Thyroid gland (tissue), 4 donors: ENCODE results near the gene PRDX1. TPM values are rescaled to one million over a fixed set of nuclear protein-coding genes. Genes with fewer than 3 reads are reported as not detected.

ENCODE experiments used
- DNase-seq, 2 donors: peaks; one replicate each; pipeline ENCODE4 v3.0.0-alpha.2; 2019
- H3K27ac ChIP-seq, 3 donors: fragments of 200-600 bp; sonication (generic); 1 replicate in 2 of 3; 2 replicates in 1 of 3; pipeline ENCODE4 v1.5.1; 2016 to 2019; ENCODE audit warnings: mild to moderate bottlenecking in 1 of 3, moderate library complexity in 1 of 3
- H3K27me3 ChIP-seq: fragments of 200-600 bp; sonication (generic); one replicate; pipeline ENCODE4 v1.5.1; 2019
- H3K36me3 ChIP-seq, 2 donors: fragments of 200-600 bp; sonication (generic); one replicate each; pipeline ENCODE4 v1.5.1; 2016 to 2019
- H3K4me1 ChIP-seq, 2 donors: fragments of 200-600 bp; sonication (generic); one replicate each; pipeline ENCODE4 v1.5.1; 2017 to 2019
- H3K4me3 ChIP-seq, 3 donors: fragments of 200-600 bp; sonication (generic); replicated peaks in 1 of 3; 1 replicate in 2 of 3; 2 replicates in 1 of 3; pipeline ENCODE4 v1.5.1; 2016; ENCODE audit warnings: mild to moderate bottlenecking in 1 of 3
- H3K9me3 ChIP-seq: fragments of 200-600 bp; sonication (generic); one replicate; pipeline ENCODE4 v1.5.1; 2017
- POLR2A ChIP-seq, 2 donors: fragments of 450-650 bp; IDR thresholded peaks; one replicate each; pipeline ENCODE4 v1.6.1; 2017; ENCODE audit warnings: antibody characterized with exemption in 2 of 2, mild to moderate bottlenecking in 2 of 2, moderate library complexity in 1 of 2
- WGBS, 2 donors: methylation state at CpG; one replicate each; pipeline ENCODE4 v1.1.5; 2017; 5-methylcytosine and 5-hydroxymethylcytosine counted together
- intact Hi-C: fragments of 100-400 bp; cut with DNase I; formaldehyde crosslinking; loops from one replicate; pipeline ENCODE4 v1.15.1; 2023
- total RNA-seq, 4 donors: library from RNA; depleted of rRNA; stranded (reverse); fragments of >200 nt; gene quantifications; one replicate each; pipeline ENCODE4 v1.2.3, GENCODE V29; 2016
- TF ChIP-seq, protein P1 (sequence below), 6 experiments: fragments of 200-600 bp in 3 of 6; fragments of 450-650 bp in 3 of 6; sonication (generic) in 3 of 6; IDR thresholded peaks; one replicate each; pipeline ENCODE4 v1.5.1; 2016 to 2019; ENCODE audit warnings: antibody characterized with exemption in 6 of 6, mild to moderate bottlenecking in 2 of 6, inconsistent platforms in 1 of 6, moderate library complexity in 1 of 6

PRDX1 gene
- total RNA-seq, 4 donors from 2014 or later, result 872 to 1,202 (median 1,015) TPM

DNA sequence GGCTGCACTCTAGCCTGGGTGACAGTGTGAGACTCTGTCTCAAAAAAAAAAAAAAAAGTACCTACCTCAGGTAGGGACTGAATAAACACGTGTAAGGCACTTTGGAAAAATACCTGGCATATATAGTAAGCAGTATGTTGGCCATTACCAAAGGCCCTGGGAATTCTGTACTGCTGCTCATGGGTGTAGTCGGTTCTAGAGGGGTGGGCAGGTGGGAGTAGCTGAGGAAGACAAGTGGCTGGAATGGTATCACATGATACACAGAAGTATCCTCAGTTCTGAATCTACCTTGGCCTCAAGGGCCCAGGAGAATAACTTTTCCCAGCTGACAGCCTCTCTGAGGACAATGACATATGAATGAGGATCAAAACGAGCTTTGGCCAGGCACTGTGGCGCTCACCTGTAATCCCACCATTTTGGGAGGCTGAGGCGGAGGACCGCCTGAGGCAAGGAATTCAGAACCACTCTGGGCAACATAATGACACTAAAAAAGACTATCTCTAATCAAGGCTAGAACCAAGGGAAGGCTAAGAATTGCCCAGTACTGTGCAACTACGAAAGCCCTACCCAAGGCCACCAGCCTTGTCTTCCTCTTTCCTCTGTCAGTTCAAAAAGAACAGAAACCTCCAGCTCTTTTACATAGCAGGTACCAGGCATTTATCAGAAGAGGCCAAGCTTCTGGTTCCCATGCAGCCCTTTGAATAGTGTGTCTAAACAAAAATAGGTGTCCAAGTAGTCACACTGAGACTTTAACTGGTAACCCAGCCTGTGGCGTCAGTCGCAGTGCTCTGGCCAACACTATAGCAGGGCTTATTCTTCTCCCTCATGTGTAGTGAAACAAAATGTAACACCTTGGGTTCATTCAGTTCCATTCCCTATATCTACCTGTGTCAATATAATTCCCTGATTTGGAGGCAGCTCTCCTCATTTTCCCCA is 11.4 kb downstream of the PRDX1 start:
- no peak for DNase-seq
- H3K4me3 ChIP-seq, result no peak overlapping the region
- H3K27ac ChIP-seq, result no peak overlapping the region
- peaks cover 46 to 59% of the 10 kb centered on the region in 2 donors for H3K36me3 ChIP-seq
- intact Hi-C loops, result loop anchor here (5.0 kb wide), 1 partner anchor 57 kb away; no protein-coding TSS in a partner anchor
- no peaks in the 10 kb centered on the region for H3K27me3 ChIP-seq
- peaks cover 0 to 13% of the 10 kb centered on the region in 2 donors for H3K4me1 ChIP-seq
- no peaks in the 10 kb centered on the region for H3K9me3 ChIP-seq
- WGBS, 2 donors, result 57 to 64% methylated on average over 9 of the region's 9 CpGs
- TF ChIP-seq, protein P1, sequence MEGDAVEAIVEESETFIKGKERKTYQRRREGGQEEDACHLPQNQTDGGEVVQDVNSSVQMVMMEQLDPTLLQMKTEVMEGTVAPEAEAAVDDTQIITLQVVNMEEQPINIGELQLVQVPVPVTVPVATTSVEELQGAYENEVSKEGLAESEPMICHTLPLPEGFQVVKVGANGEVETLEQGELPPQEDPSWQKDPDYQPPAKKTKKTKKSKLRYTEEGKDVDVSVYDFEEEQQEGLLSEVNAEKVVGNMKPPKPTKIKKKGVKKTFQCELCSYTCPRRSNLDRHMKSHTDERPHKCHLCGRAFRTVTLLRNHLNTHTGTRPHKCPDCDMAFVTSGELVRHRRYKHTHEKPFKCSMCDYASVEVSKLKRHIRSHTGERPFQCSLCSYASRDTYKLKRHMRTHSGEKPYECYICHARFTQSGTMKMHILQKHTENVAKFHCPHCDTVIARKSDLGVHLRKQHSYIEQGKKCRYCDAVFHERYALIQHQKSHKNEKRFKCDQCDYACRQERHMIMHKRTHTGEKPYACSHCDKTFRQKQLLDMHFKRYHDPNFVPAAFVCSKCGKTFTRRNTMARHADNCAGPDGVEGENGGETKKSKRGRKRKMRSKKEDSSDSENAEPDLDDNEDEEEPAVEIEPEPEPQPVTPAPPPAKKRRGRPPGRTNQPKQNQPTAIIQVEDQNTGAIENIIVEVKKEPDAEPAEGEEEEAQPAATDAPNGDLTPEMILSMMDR (IDR thresholded peaks at IDR 0.05), result no peak
- no peak for TF ChIP-seq POLR2A (IDR thresholded peaks at IDR 0.05)

DNA sequence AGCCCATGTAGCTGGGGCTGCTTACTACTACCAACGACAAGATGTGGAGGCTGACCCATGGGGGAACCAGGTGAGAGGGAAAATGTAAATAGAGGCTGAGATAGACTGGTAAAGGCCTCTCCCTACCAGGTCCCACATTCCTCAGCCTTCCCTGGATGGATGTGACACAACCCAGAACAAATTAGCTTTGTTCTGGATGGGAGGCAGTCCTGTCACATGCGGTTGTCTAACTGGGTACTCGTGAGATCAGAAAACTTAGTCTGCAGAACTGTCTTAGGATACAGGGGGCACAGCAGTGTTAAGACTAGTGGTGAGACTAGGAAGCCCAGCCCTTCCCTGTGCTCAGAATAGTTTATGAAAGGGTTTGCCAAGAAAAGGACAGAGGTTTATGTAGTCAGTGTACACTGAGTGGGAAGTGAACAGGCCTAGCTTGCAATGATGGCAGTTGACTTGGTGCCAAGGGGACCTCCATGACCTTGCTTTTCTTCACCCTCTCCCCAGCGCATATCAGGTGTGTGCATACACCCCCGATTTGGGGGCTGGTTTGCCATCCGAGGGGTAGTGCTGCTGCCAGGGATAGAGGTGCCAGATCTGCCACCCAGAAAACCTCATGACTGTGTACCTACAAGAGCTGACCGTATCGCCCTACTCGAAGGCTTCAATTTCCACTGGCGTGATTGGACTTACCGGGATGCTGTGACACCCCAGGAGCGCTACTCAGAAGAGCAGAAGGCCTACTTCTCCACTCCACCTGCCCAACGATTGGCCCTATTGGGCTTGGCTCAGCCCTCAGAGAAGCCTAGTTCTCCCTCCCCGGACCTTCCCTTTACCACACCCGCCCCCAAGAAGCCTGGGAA is 13.2 kb downstream of the PRDX1 start:
- no peaks in the 10 kb centered on the region for H3K27me3 ChIP-seq
- H3K9me3 ChIP-seq, result no peaks in the 10 kb centered on the region
- 76 to 85% methylated on average over 13 to 15 of the region's 15 CpGs for WGBS, 2 donors
- no peaks in the 10 kb centered on the region for H3K4me1 ChIP-seq
- no peak overlapping the region for H3K4me3 ChIP-seq
- no peak overlapping the region for H3K27ac ChIP-seq
- TF ChIP-seq, protein P1 (IDR thresholded peaks at IDR 0.05), result peak in 2 of 6 experiments; percentile 7 to 24
- no peak for TF ChIP-seq POLR2A (IDR thresholded peaks at IDR 0.05)
- intact Hi-C loops, result no loop called here
- DNase-seq, result peak in 1 of 2 donors; percentile 16
- peaks cover 31 to 42% of the 10 kb centered on the region in 2 donors for H3K36me3 ChIP-seq

DNA sequence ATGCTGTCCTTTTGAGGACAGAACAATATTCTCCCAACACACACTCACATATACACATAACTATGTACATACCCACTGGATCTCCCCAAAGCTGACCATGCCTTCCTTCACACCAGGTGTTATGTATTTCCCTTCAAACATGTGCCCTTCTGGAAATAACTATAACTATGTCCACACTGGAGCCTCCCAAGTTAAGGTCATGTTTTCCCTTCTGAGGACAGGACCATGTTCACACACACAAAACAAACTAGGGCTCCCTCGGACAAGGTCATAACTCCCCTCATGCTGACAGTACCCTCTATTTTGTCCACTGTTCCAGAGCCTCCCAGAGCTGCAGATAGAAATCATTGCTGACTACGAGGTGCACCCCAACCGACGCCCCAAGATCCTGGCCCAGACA is 13.8 kb downstream of the PRDX1 start:
- no peaks in the 10 kb centered on the region for H3K4me1 ChIP-seq
- DNase-seq, result no peak
- intact Hi-C loops, result no loop called here
- no peaks in the 10 kb centered on the region for H3K27me3 ChIP-seq
- H3K9me3 ChIP-seq, result no peaks in the 10 kb centered on the region
- TF ChIP-seq, protein P1 (IDR thresholded peaks at IDR 0.05), result no peak
- TF ChIP-seq POLR2A (IDR thresholded peaks at IDR 0.05), result no peak
- H3K36me3 ChIP-seq, result peaks cover 26 to 36% of the 10 kb centered on the region in 2 donors
- WGBS, 2 donors, result 95 to 99% methylated on average over 4 of the region's 4 CpGs
- H3K27ac ChIP-seq, result no peak overlapping the region
- no peak overlapping the region for H3K4me3 ChIP-seq

DNA sequence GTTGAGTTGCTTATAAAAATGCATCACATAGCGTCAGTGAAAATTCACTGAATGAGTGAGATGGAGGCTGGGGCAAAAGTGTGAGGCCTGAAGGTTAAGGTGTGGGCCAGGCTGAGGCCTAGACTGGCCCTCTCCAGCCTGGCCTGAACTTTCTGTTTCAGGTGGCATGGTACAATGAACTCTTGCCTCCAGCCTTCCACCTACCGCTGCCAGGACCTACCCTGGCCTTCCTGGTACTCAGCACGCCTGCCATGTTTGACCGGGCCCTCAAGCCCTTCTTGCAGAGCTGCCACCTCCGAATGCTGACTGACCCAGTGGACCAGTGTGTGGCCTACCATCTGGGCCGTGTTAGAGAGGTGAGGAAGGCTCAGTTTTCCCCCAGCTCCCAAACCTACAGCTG is 14.5 kb downstream of the PRDX1 start:
- TF ChIP-seq, protein P1 (IDR thresholded peaks at IDR 0.05), result no peak
- TF ChIP-seq POLR2A (IDR thresholded peaks at IDR 0.05), result no peak
- Histone ChIP-seq H3K9me3 (no peaks in the 10 kb centered on the region), H3K36me3 (peaks cover 19 to 29% of the 10 kb centered on the region in 2 donors), H3K4me3 (no peak overlapping the region), H3K27ac (no peak overlapping the region), H3K27me3 (no peaks in the 10 kb centered on the region), H3K4me1 (no peaks in the 10 kb centered on the region)
- intact Hi-C loops, result no loop called here
- DNase-seq, result no peak
- 98 to 100% methylated on average over 3 to 6 of the region's 6 CpGs for WGBS, 2 donors
